Endometrium (tissue), 2 donors: ENCODE measurements around the gene NEURL1.
A peak's percentile ranks its signal among the peaks of the same experiment; 100 is the strongest.
"Not testable (repeated sequence)": the region's sequence is repeated elsewhere in the genome, so short reads cannot be mapped to it uniquely, and the experiment has no call there.

ENCODE experiments used
- FAIRE-seq: peaks from 2 replicates; lab custom pipeline; 2012; peaks lifted over from hg19 to GRCh38; lab: Jason Lieb, UNC
- donor health status: control.
- donor health status: control.

The NEURL1 gene

GRCh38 chr10:103493916-103494877 lies 692 bp downstream of the NEURL1 start:
- FAIRE-seq, result no peak

DNA sequence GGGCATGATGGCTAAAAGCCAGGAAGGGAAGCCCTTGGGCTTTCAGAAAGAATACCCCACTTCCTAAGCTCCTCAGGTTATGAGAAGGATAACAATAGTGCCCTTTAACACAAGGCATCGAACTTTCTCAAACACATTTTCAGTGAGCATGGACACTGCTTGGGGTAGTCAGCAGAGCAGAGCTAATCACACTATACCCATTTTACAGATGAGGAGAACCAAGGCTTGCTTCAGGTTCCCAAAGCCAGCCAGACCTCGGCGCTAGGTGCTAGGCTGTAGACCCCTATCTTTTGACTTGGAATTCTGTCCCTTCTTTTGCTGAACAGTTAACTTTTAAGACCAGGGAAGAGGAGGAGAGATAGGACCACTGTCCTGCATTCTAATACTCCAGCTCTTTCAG lies 1.8 kb downstream of the NEURL1 start:
- FAIRE-seq, result no peak

GRCh38 chr10:103497161-103497915 lies 3.8 kb downstream of the NEURL1 start:
- FAIRE-seq, result no peak

- FAIRE-seq, result no peak
These were observed 5.6 kb downstream of the NEURL1 start for GRCh38 chr10:103498936-103499638.

GRCh38 chr10:103499881-103500280 lies 6.4 kb downstream of the NEURL1 start:
- no peak for FAIRE-seq

DNA sequence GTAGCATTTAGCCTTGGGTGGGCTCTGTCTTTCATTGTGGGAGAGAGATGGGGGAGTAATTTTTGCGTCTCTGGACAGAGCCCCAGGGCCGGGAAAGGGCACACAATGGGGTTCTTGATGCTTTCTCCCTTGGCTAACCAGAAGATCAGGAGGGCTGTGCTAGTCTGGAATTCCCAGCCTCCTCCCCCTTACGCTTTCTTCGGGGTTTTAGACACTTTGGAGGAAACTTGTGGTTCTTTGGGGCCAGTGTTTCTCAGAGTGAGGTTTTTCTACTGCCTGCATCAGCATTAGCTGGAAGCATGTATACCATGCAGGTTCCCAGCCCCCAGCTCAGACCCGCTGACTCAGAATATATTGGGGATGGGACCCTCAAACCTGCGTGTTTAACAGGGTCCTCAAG lies 7.0 kb downstream of the NEURL1 start:
- no peak for FAIRE-seq

- FAIRE-seq, result no peak
These were observed 7.7 kb downstream of the NEURL1 start for GRCh38 chr10:103501186-103501585.

DNA sequence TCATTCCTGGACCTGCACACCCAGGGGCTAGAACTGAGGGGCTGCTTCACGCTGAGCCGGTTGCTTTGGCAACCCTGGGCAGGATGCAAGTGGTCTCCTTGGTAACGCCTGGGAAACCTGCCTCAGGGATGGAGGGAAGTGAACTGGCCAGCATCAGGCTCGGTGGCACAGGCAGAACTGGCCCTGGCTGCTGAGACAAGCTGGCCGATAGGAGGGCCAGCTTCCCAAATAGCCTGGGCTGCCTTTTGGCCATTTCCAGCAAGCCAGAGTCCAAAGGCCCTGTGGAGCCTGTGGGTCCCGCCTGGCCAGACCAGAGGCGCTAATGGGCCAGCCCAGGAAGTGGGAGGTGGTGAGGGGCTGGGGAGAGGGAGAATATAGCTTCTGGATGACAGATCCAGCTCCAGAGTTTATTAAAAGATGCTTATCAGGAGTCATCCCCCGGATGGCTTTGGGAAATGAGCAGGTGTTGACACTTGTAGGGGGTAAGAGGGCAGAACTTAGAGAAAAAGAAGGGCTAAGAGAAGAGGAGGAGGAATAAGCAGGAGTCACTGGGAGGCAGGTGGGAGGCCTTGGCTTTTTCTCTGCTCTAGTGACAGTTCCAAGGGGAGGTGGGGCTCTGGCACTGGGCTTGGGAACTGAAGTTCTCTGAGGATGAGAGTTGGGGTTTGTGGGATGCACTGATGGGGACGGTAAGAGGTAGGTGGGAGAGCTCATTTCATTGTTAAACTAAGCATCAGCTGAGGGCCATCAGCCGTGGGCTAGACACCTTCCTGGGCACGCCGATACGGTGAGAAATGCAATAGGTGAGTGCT lies 9.6 kb downstream of the NEURL1 start:
- no peak for FAIRE-seq

DNA sequence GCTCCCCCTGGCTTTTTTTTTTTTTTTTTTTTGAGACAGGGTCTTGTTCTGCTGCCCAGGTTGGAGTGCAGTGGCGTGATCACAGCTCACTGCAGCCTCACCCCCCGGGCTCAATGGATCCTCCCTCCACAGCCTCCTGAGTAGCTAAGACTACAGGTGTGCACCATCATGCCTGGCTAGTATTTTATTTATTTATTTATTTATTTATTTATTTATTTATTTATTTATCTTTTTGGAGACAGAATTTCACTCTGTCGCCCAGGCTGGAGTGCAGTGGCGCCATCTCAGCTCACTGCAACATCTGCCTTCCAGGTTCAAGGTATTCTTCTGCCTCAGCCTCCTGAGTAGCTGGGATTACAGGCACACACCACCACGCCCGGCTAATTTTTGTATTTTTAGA lies 10.3 kb downstream of the NEURL1 start:
- FAIRE-seq, result not testable (repeated sequence)

DNA sequence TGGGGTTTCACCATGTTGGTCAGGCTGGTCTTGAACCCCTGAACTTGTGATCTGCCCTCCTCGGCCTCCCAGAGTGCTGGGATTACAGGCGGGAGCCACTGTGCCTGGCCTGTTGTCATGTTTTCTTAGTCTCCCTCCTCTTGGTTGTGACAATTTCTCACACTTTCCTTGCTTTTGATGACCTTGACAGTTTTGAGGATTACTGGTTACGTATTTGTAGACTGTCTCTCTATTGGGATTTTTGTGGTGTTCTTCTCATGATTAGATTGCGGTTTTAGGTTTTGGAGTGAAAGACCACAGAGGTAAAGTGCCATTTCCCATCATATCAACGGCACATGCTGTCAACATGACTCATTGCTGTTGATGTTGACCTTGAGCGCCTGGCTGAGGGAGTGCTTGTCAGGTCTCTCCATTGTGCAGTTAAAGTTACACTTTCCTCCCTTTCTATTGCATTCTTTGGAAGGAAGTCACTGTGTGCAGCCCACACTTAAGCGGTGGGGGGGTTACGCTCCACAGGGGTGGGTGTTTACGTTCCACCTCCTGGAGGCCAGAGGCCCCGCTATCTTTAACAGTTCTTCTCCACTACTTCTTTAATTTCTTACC lies 10.8 kb downstream of the NEURL1 start:
- peak; percentile 43 for FAIRE-seq

- no peak for FAIRE-seq
These were observed 12.6 kb downstream of the NEURL1 start for GRCh38 chr10:103506061-103506460.

DNA sequence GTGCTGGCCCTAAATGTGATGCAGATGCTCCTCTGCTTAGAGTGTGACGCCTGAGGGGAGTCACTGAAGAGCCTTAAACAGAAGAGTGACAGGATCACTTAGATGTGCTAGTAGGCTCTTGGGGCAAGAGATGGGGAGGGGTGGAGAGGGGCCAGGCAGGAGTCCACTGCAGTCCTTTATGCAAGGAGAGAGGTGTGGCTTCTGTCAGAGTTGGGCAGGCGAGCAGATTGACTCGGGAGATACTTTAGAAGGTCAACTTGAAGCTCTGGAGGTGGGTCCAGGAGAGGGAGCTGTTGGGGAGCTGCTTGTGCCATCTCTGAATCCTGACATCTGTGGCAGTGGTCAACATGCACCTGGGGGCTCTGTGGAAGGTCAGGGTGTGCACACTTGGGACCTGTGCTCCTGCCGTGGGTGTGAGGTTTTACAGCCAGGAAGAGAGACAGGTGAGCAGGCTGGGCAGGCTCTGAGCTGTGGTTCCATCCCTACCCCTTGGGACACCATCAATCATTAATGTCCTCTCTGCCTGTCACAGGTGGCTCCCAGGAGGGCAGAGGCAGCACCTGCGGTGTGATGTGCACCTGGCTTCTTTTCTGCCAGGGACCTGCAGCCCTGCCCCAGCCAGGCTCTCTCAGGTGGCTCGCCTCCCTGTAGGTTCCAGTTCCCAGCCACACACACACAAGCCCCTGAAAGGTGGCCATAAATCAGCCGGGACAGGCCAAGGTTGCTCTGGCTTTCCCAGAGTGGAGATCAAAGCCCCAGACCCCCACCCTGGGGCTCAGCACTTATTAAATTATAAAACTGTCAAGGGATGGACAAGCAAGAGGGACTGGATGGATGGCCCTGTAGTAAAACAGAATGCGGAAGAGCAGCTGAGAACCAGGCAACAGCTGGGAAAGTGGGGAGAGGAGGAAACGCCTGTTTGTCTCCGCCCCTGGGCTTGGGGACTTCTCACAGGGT lies 14.0 kb downstream of the NEURL1 start:
- no peak for FAIRE-seq

DNA sequence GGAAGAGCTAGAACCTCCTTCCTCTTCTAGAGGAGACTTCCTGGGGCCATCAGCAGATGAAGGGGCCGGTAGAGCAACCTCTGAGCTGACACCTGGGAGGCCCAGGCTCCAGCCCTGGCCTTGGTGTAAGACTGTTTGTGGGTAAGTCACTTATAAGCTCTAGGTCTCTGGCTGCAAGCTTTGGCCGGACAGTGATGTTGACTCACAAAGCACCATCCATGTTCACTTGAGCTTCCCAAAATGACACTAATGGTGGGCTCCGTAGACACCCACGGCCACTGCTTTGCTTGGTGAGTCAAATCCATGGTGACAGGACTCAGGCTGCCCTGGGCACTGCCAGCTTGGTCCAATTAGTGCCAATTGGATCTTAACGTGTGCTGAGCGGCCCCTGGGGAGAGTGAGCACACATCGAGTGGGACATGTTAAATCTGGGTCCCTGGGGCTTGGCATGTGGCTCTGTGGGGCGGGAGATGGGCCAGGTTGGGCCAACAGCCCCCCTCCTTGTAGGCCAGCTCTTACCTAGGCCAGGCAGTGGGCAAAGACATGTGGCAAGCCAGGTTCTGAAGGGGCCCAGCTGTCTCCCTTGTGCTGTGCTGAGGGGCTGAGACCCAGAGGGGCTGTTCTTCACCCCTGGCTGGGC lies 16.7 kb downstream of the NEURL1 start:
- FAIRE-seq, result no peak

GRCh38 chr10:103510791-103511752 lies 17.6 kb downstream of the NEURL1 start:
- FAIRE-seq, result no peak

- FAIRE-seq, result no peak
These were observed 18.7 kb downstream of the NEURL1 start for GRCh38 chr10:103512166-103512565.

- FAIRE-seq, result no peak
These were observed 19.3 kb downstream of the NEURL1 start for GRCh38 chr10:103512591-103513379.

DNA sequence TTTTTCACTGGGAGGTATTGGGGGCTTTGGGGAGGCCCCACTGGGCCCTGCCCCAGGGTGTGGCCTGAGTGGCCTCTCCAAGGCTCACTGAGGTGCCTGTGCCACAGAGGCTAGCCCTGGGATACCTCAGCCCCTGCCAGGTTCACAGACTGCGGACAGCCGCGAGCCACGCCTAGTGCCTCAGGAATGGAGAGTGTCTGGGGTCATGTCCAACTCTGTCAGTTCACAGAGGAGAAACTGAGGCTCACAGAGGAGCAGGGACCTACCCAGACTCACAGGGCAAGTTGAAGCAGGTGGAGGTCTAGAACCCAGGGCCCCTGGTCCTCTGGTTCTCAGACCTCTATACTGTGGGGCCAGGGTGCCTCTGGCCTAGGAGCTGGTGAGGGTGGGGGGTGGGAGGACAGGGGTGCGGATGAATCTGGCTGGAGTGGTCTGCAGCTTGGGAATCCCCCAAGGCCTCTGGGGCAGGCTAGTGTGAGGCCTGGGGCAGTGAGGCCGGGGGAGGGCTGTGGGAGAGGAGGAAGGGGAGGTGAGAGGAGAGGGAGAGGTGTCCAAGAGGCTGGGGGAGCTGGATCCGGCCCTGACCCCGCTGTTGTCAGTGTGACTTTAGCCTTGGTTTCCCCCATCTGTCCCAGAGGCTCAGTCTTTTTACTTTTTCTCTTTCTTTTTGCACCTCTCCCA lies 20.0 kb downstream of the NEURL1 start:
- no peak for FAIRE-seq
